Pancreas (tissue), 10 donors: ENCODE measurements around the gene VPS52. TPM values are rescaled to one million over a fixed set of nuclear protein-coding genes. Genes with fewer than 3 reads are reported as not detected.

Source experiments
- ATAC-seq, 4 donors: fragments of 200-7000 bp; cut with Tn5 transposase; one replicate each; pipeline versions ENCODE4 v1.8.0 to v1.9.1; 2020; ENCODE audit warnings: mild to moderate bottlenecking in 4 of 4, moderate library complexity in 4 of 4
- DNase-seq, 6 donors: peaks; one replicate each; pipeline ENCODE4 v3.0.0-alpha.2; 2020
- FAIRE-seq: peaks from 2 replicates; lab custom pipeline; 2012; peaks lifted over from hg19 to GRCh38; lab: Jason Lieb, UNC
- H3K27ac ChIP-seq, 4 donors: fragments of 200-600 bp; sonication (generic); 1 replicate in 3 of 4; 2 replicates in 1 of 4; pipeline versions ENCODE4 v1.5.0 to v1.8.0; 2020
- H3K27me3 ChIP-seq, 4 donors: fragments of 200-600 bp; one replicate each; pipeline ENCODE4 v1.8.0; 2021
- H3K36me3 ChIP-seq, 3 donors: fragments of 200-600 bp; sonication (generic) in 1 of 3; one replicate each; pipeline versions ENCODE4 v1.5.0 to v1.8.0; 2020 to 2021
- H3K4me1 ChIP-seq, 3 donors: fragments of 200-600 bp; one replicate each; pipeline ENCODE4 v1.8.0; 2021
- H3K4me3 ChIP-seq, 4 donors: fragments of 200-600 bp; sonication (generic) in 2 of 4; one replicate each; pipeline versions ENCODE4 v1.5.0 to v1.8.0; 2020 to 2021
- H3K9me3 ChIP-seq, 4 donors: fragments of 200-600 bp; one replicate each; pipeline ENCODE4 v1.8.0; 2021
- CTCF ChIP-seq, 4 donors: fragments of 200-600 bp; sonication (generic) in 3 of 4; IDR thresholded peaks; one replicate each; pipeline versions ENCODE4 v1.5.0 to v1.8.0; 2021; ENCODE audit warnings: antibody characterized with exemption in 4 of 4
- WGBS, 2 donors: extraction: QIAGEN DNeasy Blood & Tissue Kit; methylation state at CpG; one replicate each; pipeline ENCODE4 v1.1.7; 2013; 5-methylcytosine and 5-hydroxymethylcytosine counted together
- intact Hi-C, 3 donors: fragments of 100-400 bp; cut with DNase I; formaldehyde crosslinking; loops; one replicate each; pipeline versions ENCODE4 v1.11.1 to v1.14.2; 2022
- polyA plus RNA-seq, 2 donors: library from polyadenylated mRNA; stranded (reverse); fragments of 200-250 nt; gene quantifications; one replicate each; pipeline ENCODE4 v1.2.3, GENCODE V29; 2013
- total RNA-seq, 6 donors: library from RNA; stranded (reverse); fragmentation: NEBNext Ultra II Directional in 4 of 6; extraction: Animal tissue kit (Norgen Biotek cat#: 25700) in 4 of 6; gene quantifications; one replicate each; pipeline versions ENCODE4 v1.2.1 to v1.2.4, GENCODE V29; 2021 to 2023
- donor health status: healthy with polysubstance abuse.
- donor health status: DM: no; HTN: no; CAD: no; lungs with moderate emphysema.
- donor health status: DM: no; HTN: no; CAD: no.
- donor health status: control.
- donor health status: control.
- donor health status: Bipolar disorder and iron deficiency.
- donor health status: DM: yes; HTN: yes; CAD: no.
- donor health status: DM: no; HTN: no; CAD: no.
- donor health status: DM: no; HTN: no; CAD: no.
- donor health status: DM: yes; HTN: yes; CAD: no.

The VPS52 gene
- total and polyA plus RNA-seq, 8 donors, result 23.2 to 62.2 (median 30.0) TPM

GRCh38 chr6:33304216-33304615, 32.5 kb upstream of the VPS52 start:
- no peak for TF ChIP-seq CTCF (IDR thresholded peaks at IDR 0.05)
- Histone ChIP-seq H3K9me3 (no peaks in the 10 kb centered on the region), H3K27ac (no peak overlapping the region), H3K36me3 (peaks cover 0 to 9% (median 0%) of the 10 kb centered on the region in 3 donors), H3K27me3 (no peaks in the 10 kb centered on the region), H3K4me3 (no peak overlapping the region), H3K4me1 (peaks cover 0 to 11% (median 0%) of the 10 kb centered on the region in 3 donors)
- DNase-seq (peak in 1 of 6 donors; percentile 63), FAIRE-seq (no peak), ATAC-seq (no peak)
- intact Hi-C loops, result no loop called here
- WGBS, 2 donors, result 85% methylated on average over 16 of the region's 16 CpGs

- no peak for DNase-seq
- no peak overlapping the region for H3K4me3 ChIP-seq
- FAIRE-seq, result no peak
- peaks cover 0 to 9% (median 0%) of the 10 kb centered on the region in 3 donors for H3K36me3 ChIP-seq
- H3K9me3 ChIP-seq, result no peaks in the 10 kb centered on the region
- H3K27ac ChIP-seq, result no peak overlapping the region
- peaks cover 0 to 11% (median 5%) of the 10 kb centered on the region in 3 donors for H3K4me1 ChIP-seq
- ATAC-seq, result no peak
- no peaks in the 10 kb centered on the region for H3K27me3 ChIP-seq
- intact Hi-C loops, result no loop called here
- no peak for TF ChIP-seq CTCF (IDR thresholded peaks at IDR 0.05)
- 85% methylated on average over 3 of the region's 3 CpGs for WGBS, 2 donors
These were observed 30.2 kb upstream of the VPS52 start for GRCh38 chr6:33301877-33302276.

GRCh38 chr6:33299237-33299944, 27.7 kb upstream of the VPS52 start:
- FAIRE-seq (no peak), ATAC-seq (peak; percentile 80 to 86 (median 82)), DNase-seq (peak; percentile 88 to 95 (median 90))
- peak; percentile 23 to 72 (median 58) for TF ChIP-seq CTCF (IDR thresholded peaks at IDR 0.05)
- peaks cover 0 to 8% (median 0%) of the 10 kb centered on the region in 3 donors for H3K36me3 ChIP-seq
- peak overlapping the region; percentile 89 to 94 (median 92) for H3K27ac ChIP-seq
- 0 to 1% methylated on average over 54 of the region's 54 CpGs for WGBS, 2 donors
- H3K9me3 ChIP-seq, result no peaks in the 10 kb centered on the region
- peaks cover 0 to 11% (median 5%) of the 10 kb centered on the region in 3 donors for H3K4me1 ChIP-seq
- H3K27me3 ChIP-seq, result no peaks in the 10 kb centered on the region
- intact Hi-C loops, result no loop called here
- peak overlapping the region; percentile 68 to 93 (median 88) for H3K4me3 ChIP-seq

- 0 to 1% methylated on average over 24 to 34 of the region's 34 CpGs for WGBS, 2 donors
- peaks cover 0 to 2% (median 0%) of the 10 kb centered on the region in 3 donors for H3K36me3 ChIP-seq
- no peak for TF ChIP-seq CTCF (IDR thresholded peaks at IDR 0.05)
- ATAC-seq (peak; percentile 72 to 80 (median 75)), FAIRE-seq (no peak), DNase-seq (peak; percentile 72 to 92 (median 86))
- no peaks in the 10 kb centered on the region for H3K9me3 ChIP-seq
- H3K4me1 ChIP-seq, result peaks cover 0 to 11% (median 5%) of the 10 kb centered on the region in 3 donors
- no peaks in the 10 kb centered on the region for H3K27me3 ChIP-seq
- intact Hi-C loops, result no loop called here
- peak within 1 kb of the TSS; percentile 68 to 93 (median 88) for H3K4me3 ChIP-seq
- peak within 1 kb of the TSS; percentile 89 to 94 (median 92) for H3K27ac ChIP-seq
These were observed 27.1 kb upstream of the VPS52 start, which contains the start of gene RGL2 for GRCh38 chr6:33298773-33299236. RGL2 (minus strand) TSS chr6:33298942; CDS start chr6:33298610, 332 bp downstream.
